Iris pigment epithelial cell (primary cell): ENCODE results near the gene BAG5.
A peak's percentile ranks its signal among the peaks of the same experiment; 100 is the strongest.

Experiments used
- DNase-seq: peaks from one replicate; pipeline ENCODE4 v3.0.0-alpha.2; 2011; ENCODE audit warnings: low read depth

The BAG5 gene

DNA sequence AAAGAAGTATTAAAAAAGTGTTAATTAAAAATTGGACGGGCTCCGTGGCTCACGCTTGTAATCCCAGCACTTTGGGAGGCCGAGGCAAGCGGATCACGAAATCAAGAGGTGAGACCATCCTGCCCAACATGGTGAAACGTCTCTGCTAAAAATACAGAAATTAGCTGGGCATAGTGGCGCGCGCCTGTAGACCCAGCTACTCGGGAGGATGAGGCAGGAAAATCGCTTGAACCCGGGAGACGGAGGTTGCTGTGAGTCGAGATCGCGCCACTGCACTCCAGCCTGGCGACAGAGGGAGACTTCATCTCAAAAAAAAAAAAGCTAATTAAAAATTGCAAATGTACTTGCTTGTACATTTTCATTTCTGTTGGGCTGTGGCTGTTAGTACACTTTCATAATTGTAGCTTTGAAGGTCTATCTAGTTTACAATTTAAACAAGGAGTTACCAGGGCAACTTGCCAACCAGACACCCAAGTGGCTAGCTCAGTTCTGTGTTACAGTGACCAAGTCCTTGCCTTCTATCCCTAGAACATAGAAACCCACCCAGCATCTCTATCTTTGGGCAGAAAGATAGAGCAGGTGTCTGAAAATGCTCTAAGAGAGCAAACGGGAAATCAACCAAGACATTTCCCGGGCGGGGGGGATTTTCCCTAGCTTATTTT is 1.5 kb upstream of the BAG5 start:
- DNase-seq = no peak

GRCh38 chr14:103563226-103563620 is 766 bp upstream of the BAG5 start:
- no peak for DNase-seq

DNA sequence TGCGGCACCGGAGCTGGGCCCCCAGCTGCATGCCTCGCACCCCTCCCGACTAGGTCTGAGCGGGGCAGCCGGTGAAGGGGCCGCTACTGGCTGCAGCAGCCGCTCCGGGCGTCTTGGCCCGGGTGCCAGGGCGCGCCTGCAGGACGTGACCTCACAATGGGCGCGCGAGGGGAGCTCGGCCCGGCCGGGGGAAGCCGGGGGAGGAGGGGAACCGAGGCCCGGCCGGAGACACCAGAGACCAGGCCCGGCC is 353 bp downstream of the BAG5 start:
- peak; percentile 51 for DNase-seq

DNA sequence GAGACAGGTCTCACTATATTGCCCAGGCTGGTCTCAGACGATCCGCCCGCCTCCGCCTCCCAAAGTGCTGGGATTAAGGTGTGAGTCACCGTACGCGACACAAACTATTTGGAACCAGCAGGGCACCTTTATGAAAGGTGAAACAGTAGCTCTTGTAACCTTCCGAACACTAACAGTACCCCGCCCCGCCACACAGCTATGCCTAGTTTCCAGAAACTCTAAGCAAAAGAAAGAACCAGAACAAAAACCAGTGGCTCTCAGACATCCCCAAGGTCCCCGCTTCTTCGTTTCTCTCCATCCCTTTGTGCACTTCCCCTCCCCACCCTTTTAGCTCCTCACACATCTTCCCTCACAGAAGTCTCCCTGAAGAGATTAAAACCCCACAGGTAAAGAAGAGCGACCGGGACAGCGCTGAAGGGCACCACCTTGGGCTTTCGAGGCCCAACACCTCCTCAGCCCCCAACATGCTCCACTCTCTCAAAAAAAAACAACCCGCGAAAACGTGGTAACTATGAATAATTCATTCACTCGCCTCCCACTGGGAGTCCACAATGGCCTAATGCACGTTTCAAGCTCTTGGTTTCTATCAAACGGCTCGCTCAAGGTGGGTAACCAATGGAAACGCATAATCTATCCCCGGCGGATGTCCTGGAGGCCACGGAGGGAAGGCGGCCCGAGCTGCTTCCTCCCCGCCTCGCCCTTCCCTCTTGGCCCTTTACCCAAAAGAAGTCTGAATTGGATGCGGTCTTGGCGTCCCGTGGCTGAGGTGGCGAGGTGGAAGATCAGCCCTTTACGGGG is 877 bp downstream of the BAG5 start:
- DNase-seq = peak; percentile 76

GRCh38 chr14:103560691-103561090 is 1.8 kb downstream of the BAG5 start:
- no peak for DNase-seq

DNA sequence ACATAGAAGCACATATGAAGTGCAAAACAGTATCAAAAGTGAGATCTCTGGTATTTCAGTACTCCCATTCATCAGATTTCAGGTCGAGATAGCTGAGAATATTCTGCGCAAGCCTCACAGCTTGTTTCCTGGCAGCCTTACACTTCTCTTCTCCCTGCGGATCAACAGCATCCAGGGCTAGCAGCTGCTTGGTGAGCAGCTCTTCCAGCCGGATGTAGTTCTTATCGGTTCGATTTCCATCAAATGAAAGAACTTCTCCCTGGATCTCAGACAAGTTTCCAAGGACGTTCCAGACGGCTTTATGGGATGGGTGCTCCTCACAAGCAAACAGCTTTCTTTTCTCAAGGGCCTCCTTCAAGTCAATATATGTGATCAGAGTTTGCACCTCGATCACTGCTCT is 2.7 kb downstream of the BAG5 start:
- no peak for DNase-seq

DNA sequence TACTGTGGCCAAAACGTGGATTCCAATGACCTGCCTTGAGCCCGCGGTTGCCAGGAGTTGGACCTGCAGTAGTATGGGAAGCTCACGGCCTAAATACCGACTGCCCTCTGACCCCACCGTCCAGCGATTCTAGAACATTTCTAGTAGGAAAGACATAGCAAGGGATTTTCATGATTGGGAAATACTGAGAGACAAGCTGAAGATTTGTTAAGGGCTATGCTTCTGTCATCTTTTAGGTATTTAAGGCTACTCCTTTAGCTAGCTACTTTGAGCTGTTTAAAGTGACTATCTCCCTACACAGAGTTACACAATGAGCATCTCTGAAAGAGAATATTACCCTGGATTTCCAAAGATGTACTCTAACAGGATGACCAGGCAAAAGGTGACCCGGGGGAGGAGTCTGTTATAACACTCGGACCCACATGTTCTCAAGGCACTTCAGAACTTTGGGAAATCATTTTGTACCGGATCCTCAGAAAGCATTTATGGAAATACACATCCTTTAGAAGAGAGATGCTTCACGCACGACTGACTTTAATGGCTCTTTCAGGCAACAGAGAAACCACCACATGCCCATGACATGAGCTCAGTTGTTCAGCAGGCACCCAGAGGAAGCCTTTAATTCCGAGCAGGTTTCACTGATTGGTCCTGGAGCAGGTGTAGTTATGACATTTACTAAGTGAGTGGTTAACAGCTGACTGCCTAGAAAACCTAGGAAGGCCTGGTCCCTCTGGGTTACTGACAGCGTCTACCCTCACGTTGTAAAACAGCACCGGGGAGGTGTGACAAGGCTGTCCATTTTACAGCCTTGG is 4.2 kb downstream of the BAG5 start:
- DNase-seq = peak; percentile 91

GRCh38 chr14:103556946-103557758 is 5.3 kb downstream of the BAG5 start:
- no peak for DNase-seq

GRCh38 chr14:103555559-103556337 is 6.7 kb downstream of the BAG5 start:
- no peak for DNase-seq

- DNase-seq = no peak
Observed at GRCh38 chr14:103552846-103553210, 9.6 kb downstream of the BAG5 start.

DNA sequence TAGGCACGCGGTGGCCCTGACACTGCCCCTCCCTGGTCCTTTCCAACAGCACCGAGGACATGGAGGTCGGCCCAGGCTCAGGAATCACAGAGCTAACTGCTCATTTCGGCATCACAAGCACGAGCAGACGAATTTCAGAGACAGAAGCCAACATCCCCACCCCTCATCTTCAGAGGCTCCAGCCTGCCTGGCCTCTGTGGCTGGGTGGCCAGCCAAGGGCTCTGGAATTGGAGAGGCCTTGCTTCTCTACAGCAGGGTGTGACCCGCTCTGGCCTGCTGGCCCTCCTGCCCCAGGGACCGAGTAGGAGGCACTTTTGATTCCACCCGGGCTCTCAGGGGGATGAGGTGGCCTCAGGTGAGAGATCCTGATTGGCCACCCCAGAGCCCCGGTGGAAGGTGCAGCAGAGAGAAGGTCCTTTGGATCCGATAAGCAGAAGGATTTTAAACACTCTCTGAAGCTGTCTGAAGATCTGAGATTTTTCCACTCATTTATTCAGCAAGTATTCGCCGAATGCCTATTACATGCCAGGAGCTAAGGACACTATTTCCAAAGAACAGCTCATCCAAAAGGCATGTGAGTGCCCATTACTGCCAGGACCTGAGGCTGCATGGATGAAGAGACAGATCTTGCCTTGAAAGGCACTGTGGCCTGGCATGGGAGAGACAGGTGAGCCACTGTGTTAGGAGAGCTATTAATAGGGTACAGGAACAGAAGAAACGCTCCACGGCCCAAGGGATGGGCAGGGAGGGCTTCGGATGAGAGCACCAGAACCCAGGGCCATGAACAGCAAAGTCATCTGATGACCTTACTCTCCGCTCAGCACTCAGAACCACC is 10.2 kb downstream of the BAG5 start:
- peak; percentile 37 for DNase-seq

GRCh38 chr14:103551338-103551762 is 11.1 kb downstream of the BAG5 start:
- DNase-seq = no peak

GRCh38 chr14:103550451-103551337 is 11.8 kb downstream of the BAG5 start:
- no peak for DNase-seq

DNA sequence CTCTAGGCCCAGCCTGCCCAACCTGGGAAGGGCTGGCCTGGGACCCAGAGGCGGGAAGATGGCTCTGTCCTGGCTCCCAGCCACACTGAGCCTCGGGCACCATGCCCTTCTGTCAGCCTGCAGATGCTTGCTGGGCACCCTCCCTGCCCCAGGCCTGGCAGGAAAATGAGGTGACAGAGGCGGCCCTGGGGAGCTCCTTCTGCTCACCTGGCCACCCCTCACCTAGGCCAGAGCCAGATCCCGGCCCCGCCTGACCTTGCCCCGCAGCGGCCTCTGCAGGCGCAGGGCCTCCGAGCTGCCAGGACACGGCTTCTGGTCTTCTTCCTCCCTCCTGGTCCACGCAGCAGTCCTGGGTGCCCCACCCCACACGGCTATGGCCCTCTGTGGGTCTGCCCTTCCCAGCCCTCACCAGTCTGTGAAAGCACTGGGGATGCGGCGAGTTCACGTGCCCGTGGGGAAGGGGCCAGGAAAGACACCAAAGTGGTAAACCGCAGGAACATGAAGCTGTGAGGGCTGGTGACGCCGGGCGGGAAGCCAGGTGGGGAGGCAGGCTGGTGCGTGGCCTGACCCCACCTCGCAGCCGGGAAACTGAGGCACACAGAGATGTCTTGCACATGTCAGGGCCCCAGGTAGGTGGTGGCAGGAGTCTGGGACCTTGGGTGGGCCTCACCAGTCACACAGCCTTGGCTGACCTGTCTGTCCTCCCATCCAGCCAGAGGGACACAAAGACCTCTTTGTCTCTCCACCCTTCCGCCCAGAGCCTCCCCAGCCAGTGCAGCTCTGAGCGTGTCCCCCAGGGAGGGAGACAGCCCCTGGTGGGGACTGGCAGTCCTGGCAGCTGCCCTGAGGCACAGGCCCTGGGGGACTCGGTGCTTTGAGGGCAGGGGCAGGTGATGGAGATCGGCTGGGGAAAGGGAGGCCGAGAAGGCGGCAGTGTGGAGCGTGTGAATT is 12.8 kb downstream of the BAG5 start:
- DNase-seq = no peak

GRCh38 chr14:103548463-103549351 is 13.8 kb downstream of the BAG5 start:
- no peak for DNase-seq

GRCh38 chr14:103547941-103548462 is 14.5 kb downstream of the BAG5 start:
- no peak for DNase-seq

DNA sequence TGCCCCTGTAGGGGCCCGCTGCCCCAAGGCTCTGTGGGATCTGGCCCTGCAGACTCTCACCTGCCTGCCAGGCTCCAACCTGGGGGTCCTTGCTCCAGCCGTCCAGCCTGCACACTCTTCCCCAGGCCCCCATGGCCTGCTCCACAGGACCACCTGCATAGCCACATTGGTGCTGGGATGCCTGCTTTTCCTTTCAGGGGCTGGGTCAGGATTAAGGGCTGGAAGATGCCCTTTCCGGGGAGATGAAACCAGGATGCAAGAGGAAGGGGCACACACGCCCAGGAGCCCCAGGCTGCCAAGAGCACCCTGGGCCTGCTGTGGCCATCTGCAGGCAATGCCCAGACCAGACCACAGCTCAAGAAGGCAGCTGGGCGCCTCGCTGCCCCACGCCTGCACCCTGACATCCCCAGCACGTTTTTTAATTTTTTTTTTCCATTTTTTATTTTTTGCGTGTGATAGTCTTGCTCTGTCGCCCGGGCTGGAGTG is 15.0 kb downstream of the BAG5 start:
- DNase-seq = no peak
